Measurements from ENCODE around the gene DYNC1I1.
"Not testable (repeated sequence)": the region's sequence is repeated elsewhere in the genome, so short reads cannot be mapped to it uniquely, and the experiment has no call there.

DYNC1I1 gene

DNA sequence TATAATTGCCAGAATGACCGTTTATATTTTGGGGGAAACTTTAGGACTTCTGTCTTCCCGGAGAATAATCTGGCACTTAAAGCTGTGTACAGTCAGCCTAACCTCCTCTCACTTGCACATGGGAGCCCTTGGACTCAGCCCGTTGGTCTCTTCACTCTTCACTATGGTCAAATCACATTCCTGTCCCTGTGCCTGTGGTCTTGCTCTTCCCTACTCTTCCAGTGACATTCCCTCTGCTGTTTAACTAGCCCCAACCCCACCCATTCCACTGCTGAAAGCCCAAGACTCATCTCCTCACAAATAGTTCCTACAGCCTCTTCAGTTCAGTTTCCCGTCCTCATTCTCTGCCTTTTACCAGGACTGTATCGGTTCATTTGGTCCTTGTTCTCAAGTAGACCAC lies 135.0 kb downstream of the DYNC1I1 start:
- no peak for DNase-seq (ENCODE audit: low read depth, low spot score)

GRCh38 chr7:95908499-95908898 lies 136.1 kb downstream of the DYNC1I1 start:
- DNase-seq (ENCODE audit: low read depth, low spot score), result no peak

DNA sequence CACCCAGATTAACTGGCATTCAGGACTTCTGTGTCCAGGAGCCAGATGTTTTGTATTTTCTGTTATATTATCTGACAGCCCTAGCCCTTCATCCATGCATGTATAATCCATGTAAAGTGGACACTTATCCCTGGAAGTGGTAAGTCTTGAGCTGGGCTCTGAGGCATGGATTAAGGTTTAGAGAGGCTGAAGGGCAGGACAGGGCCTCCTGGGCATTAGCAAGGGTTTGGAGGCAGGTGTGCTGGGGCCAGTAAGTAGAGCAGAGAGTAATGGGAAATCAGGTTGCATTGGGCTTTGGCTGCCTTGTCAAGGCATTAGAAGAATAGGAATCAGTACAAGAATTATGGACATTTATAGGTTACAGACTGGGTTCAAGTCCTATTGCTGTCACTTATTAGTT lies 138.0 kb downstream of the DYNC1I1 start:
- no peak for DNase-seq (ENCODE audit: low read depth, low spot score)

GRCh38 chr7:95915731-95916130 lies 143.4 kb downstream of the DYNC1I1 start:
- no peak for DNase-seq (ENCODE audit: low read depth, low spot score)

DNA sequence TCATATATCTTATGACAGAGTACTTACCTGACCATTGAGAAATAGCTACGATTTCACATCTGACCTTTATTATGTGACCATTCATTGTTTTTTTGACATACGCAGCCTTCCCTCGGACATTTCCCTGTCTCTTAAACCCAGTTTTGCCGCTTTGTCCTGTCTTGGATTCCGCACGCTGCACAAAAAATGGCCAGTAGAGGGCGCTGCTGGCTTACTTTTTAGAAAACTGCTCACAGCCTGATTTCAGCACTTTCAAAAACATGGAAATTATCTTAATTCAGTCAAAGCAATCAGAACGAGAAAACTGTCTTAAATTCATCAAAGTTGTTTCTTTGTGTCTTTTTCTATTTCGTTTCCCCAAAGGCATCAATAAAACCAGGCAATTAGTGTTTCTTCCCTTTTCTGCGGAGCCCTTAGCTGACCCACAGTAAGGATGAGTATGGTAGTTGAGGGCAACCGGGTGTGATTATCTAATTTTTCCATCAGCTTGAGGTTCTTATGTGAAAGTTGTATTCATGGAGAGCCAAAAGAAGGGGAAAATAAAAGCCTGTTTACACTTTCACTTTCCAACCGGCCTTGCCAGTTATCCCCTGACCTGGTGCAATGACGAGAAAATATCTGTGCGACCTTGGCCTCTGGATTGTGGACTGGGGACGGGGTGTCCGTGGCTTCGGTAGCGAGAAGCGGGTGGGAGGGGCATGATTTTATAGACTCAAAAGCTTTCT lies 144.4 kb downstream of the DYNC1I1 start:
- DNase-seq (ENCODE audit: low read depth, low spot score), result peak; percentile 53

- no peak for DNase-seq (ENCODE audit: low read depth, low spot score)
These were observed 145.3 kb downstream of the DYNC1I1 start for GRCh38 chr7:95917634-95918033.

- DNase-seq (ENCODE audit: low read depth, low spot score), result no peak
These were observed 147.2 kb downstream of the DYNC1I1 start for GRCh38 chr7:95919556-95919955.

DNA sequence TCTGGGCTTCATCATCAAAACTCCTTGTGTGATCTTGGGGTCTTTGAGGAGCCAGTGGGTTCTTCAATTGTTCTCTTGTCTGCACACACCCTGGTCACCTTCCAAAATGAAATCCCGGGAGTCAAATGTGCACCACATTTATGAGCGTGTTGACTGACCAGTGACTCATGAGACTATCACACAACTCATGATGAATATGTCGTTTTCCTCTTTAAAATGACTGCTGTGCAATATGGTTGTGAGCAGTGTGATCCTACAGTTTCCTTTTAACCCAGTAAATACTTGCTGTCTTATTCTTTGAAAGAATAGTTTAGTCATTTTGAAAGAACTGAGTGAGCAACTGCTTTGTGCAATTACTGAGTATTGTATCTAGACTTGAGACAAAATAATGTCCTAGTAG lies 149.2 kb downstream of the DYNC1I1 start:
- DNase-seq (ENCODE audit: low read depth, low spot score), result no peak

GRCh38 chr7:95922191-95922590 lies 149.8 kb downstream of the DYNC1I1 start:
- no peak for DNase-seq (ENCODE audit: low read depth, low spot score)

- no peak for DNase-seq (ENCODE audit: low read depth, low spot score)
These were observed 152.9 kb downstream of the DYNC1I1 start for GRCh38 chr7:95925236-95925635.

GRCh38 chr7:95925971-95926370 lies 153.6 kb downstream of the DYNC1I1 start:
- DNase-seq (ENCODE audit: low read depth, low spot score), result no peak

DNA sequence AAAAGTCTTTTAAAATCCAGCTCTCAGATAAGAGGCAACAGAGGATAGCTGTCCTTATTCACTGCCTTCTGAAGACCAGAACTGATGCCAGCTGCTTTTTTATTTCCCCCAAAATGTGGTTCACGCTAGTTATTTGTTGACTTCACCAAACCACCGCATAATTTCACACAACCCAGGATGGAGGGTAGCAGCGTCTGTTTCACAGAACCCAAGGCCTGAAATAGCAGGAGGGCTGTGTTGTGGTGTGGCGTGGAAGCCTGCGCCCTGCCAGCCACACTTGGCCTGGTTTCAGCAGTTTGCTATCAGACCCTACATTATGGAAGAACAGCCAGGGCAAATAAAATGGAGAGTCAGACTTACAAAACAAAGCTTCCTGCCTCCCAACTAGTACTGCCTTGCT lies 155.4 kb downstream of the DYNC1I1 start:
- DNase-seq (ENCODE audit: low read depth, low spot score), result no peak

GRCh38 chr7:95929710-95930280 lies 157.4 kb downstream of the DYNC1I1 start:
- DNase-seq (ENCODE audit: low read depth, low spot score), result no peak

DNA sequence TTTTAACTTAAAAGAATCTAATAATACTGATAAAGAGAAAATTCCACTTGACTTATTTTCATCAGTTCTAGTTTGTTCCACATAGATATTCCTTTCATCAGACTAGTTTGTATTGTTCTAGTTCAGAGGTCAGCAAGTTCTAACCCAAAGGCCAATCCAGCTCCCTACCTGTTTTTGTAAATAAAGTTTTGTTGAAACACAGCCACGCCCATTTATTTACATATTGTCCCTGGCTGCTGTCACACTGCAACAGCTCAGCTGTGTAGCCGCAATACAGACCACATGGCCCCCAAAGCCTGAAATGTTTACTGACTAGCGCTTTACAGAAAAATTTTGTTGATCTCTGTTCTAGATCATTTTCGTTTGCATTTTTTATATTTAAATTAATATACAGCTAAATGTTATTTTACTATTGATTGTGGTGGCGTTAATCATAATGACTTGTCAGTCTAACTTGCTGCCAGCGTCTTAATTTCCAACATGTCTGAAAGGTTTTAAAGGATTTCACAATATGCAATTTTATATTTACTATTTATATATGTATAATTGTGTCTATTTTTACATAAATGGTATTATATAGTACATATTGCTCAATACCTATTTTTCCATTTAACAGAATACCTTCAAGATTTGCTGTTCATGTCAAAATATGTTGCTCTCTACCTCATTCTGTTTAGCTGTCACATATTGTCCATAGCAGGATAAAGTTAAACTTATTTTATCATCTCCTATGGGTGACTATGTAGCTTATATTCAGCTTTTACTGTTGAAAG lies 159.3 kb downstream of the DYNC1I1 start:
- no peak for DNase-seq (ENCODE audit: low read depth, low spot score)

- no peak for DNase-seq (ENCODE audit: low read depth, low spot score)
These were observed 161.3 kb downstream of the DYNC1I1 start for GRCh38 chr7:95933618-95934017.

- not testable (repeated sequence) for DNase-seq (ENCODE audit: low read depth, low spot score)
These were observed 172.5 kb downstream of the DYNC1I1 start for GRCh38 chr7:95944867-95945266.

- DNase-seq (ENCODE audit: low read depth, low spot score), result no peak
These were observed 178.3 kb downstream of the DYNC1I1 start for GRCh38 chr7:95950698-95951097.

DNA sequence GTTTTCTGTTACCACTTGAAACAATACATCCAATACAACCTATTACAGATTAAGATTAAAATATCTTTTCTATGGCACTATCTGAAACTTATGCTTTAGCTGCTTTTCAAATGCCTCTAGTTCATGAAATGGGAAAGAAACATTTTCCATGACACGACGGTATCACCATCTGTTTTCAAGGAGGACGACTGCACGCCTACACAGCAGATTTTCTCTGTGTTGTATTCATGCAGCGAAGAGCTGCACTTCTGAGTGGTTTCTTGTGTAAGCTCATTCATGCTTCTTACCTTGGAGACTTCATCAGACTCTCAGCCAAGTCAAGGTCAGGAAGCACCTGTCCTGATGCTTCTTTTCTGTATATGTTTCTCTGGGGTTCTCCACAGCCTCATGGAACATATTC lies 179.2 kb downstream of the DYNC1I1 start:
- DNase-seq (ENCODE audit: low read depth, low spot score), result no peak

GRCh38 chr7:95951997-95952795 lies 179.8 kb downstream of the DYNC1I1 start:
- no peak for DNase-seq (ENCODE audit: low read depth, low spot score)

DNA sequence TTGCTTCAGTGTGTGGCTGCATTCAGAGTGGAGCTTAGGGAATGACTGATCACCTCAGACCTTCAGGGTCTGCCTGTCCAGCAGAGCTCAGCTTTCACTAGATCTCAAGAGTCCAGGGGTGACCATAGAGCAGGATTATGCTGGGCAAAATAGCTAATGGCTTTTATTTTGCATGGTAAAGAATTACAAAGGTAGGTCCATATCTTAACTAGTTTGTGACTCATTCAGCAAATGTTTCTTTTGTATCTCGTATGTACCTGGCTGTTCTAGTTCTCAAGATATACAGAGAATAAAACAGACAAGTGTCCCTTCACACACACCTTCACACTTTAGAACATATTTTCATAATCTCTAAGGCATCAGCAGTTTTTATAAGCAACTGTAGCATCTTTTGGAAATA lies 180.5 kb downstream of the DYNC1I1 start:
- DNase-seq (ENCODE audit: low read depth, low spot score), result no peak

GRCh38 chr7:95955748-95956147 lies 183.4 kb downstream of the DYNC1I1 start:
- DNase-seq (ENCODE audit: low read depth, low spot score), result no peak

DNA sequence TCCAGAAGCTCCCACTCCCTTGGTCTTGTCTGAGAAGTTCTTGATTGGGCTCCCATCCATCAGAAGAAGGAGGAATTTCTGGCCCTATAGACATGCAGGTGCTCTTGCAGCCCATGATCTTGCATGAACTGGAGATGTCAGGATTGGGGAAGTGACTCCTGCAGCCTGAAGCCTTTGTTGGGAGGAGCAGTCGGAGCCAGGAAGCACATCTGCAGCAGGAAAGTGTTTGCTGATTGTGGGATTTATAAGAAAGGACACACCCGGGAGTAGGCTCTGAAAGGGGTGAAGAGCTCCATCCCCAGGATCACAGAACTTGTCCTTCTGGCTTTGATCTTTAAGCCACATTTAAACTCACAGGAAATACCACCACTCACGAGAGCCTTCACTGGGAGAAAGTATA lies 185.2 kb downstream of the DYNC1I1 start:
- no peak for DNase-seq (ENCODE audit: low read depth, low spot score)
